ENCODE results near the gene MOSPD2.

The MOSPD2 gene

GRCh38 chrX:14872851-14873675 lies at the start of gene MOSPD2, which contains the start of gene FANCB:
MOSPD2 (plus strand) TSS chrX:14873421; CDS start chrX:14873529, 108 bp downstream.
FANCB (minus strand) TSS chrX:14873069; CDS start chrX:14865510, 7,559 bp downstream.
- peak; percentile 96 to 97 for DNase-seq

- no peak for DNase-seq
Observed at GRCh38 chrX:14825851-14826250, 47.4 kb upstream of the MOSPD2 start.

- DNase-seq, result no peak
Observed at GRCh38 chrX:14826319-14826718, 46.9 kb upstream of the MOSPD2 start.

GRCh38 chrX:14829643-14830042 lies 43.6 kb upstream of the MOSPD2 start:
- DNase-seq, result no peak

GRCh38 chrX:14832151-14832550 lies 41.1 kb upstream of the MOSPD2 start:
- no peak for DNase-seq

GRCh38 chrX:14832586-14832985 lies 40.6 kb upstream of the MOSPD2 start:
- no peak for DNase-seq

GRCh38 chrX:14837155-14837554 lies 36.1 kb upstream of the MOSPD2 start:
- no peak for DNase-seq

GRCh38 chrX:14843666-14844065 lies 29.6 kb upstream of the MOSPD2 start:
- no peak for DNase-seq

- no peak for DNase-seq
Observed at GRCh38 chrX:14851526-14851925, 21.7 kb upstream of the MOSPD2 start.

- DNase-seq, result no peak
Observed at GRCh38 chrX:14864631-14865030, 8.6 kb upstream of the MOSPD2 start.

- no peak for DNase-seq
Observed at GRCh38 chrX:14865201-14865600, 8.0 kb upstream of the MOSPD2 start.

GRCh38 chrX:14871767-14872166 lies 1.5 kb upstream of the MOSPD2 start:
- DNase-seq, result no peak

- no peak for DNase-seq
Observed at GRCh38 chrX:14872355-14872754, 866 bp upstream of the MOSPD2 start.

- no peak for DNase-seq
Observed at GRCh38 chrX:14873676-14874049, 442 bp downstream of the MOSPD2 start.

GRCh38 chrX:14875624-14876023 lies 2.4 kb downstream of the MOSPD2 start:
- no peak for DNase-seq

GRCh38 chrX:14883826-14884225 lies 10.6 kb downstream of the MOSPD2 start:
- no peak for DNase-seq

- DNase-seq, result no peak
Observed at GRCh38 chrX:14884714-14885113, 11.5 kb downstream of the MOSPD2 start.

- no peak for DNase-seq
Observed at GRCh38 chrX:14886252-14886651, 13.0 kb downstream of the MOSPD2 start.

- DNase-seq, result no peak
Observed at GRCh38 chrX:14896273-14896672, 23.1 kb downstream of the MOSPD2 start.

GRCh38 chrX:14897042-14897441 lies 23.8 kb downstream of the MOSPD2 start:
- DNase-seq, result no peak

GRCh38 chrX:14899607-14900006 lies 26.4 kb downstream of the MOSPD2 start:
- DNase-seq, result peak in 1 of 2 donors; percentile 6

GRCh38 chrX:14902537-14902936 lies 29.3 kb downstream of the MOSPD2 start:
- DNase-seq, result no peak

- DNase-seq, result no peak
Observed at GRCh38 chrX:14903891-14904290, 30.7 kb downstream of the MOSPD2 start.

GRCh38 chrX:14913241-14913640 lies 40.0 kb downstream of the MOSPD2 start:
- no peak for DNase-seq

- no peak for DNase-seq
Observed at GRCh38 chrX:14915596-14915995, 42.4 kb downstream of the MOSPD2 start.
